Adipose tissue (tissue), 3 donors: ENCODE results near the gene SLC26A11. TPM values are rescaled to one million over a fixed set of nuclear protein-coding genes. Genes with fewer than 3 reads are reported as not detected.
"Not testable (repeated sequence)": the region's sequence is repeated elsewhere in the genome, so short reads cannot be mapped to it uniquely, and the experiment has no call there.

Experiments used
- H3K27ac ChIP-seq: one replicate; pipeline ENCODE4 v1.5.1; 2013; ENCODE audit warnings: low read depth, low read length
- WGBS, 3 donors: extraction: QIAGEN DNeasy Blood & Tissue Kit; methylation state at CpG; one replicate each; pipeline ENCODE4 v1.1.7; 2013; 5-methylcytosine and 5-hydroxymethylcytosine counted together
- polyA plus RNA-seq, 3 donors: library from polyadenylated mRNA; stranded (reverse); fragments of 200-250 nt; gene quantifications; one replicate each; pipeline ENCODE4 v1.2.3, GENCODE V29; 2013
- donor health status: healthy with polysubstance abuse.
- donor health status: Bipolar disorder and iron deficiency.
- donor health status: healthy.

SLC26A11 gene
- polyA plus RNA-seq, 3 donors = 5.6 to 7.2 (median 6.9) TPM

GRCh38 chr17:80227666-80228065 is 7.4 kb downstream of the SLC26A11 start:
- WGBS, 3 donors = 89 to 95% (median 93%) methylated on average over 11 of the region's 11 CpGs
- no peak overlapping the region for H3K27ac ChIP-seq

GRCh38 chr17:80228477-80228876 is 8.2 kb downstream of the SLC26A11 start:
- 89 to 94% (median 90%) methylated on average over 14 of the region's 14 CpGs for whole genome bisulfite sequencing, 3 donors
- no peak overlapping the region for H3K27ac ChIP-seq

GRCh38 chr17:80229011-80229410 is 8.8 kb downstream of the SLC26A11 start:
- WGBS, 3 donors = 86 to 90% (median 88%) methylated on average over 4 of the region's 4 CpGs

GRCh38 chr17:80232438-80232837 is 12.2 kb downstream of the SLC26A11 start:
- H3K27ac ChIP-seq = no peak overlapping the region
- WGBS, 3 donors = 97 to 98% (median 97%) methylated on average over 1 of the region's 1 CpG

More at GRCh38 chr17:80229011-80229410, 8.8 kb downstream of the SLC26A11 start:
- H3K27ac ChIP-seq = no peak overlapping the region

GRCh38 chr17:80233202-80233601 is 13.0 kb downstream of the SLC26A11 start:
- 95 to 99% (median 95%) methylated on average over 3 of the region's 3 CpGs for WGBS, 3 donors
- H3K27ac ChIP-seq = no peak overlapping the region

GRCh38 chr17:80236911-80237310 is 16.7 kb downstream of the SLC26A11 start:
- WGBS, 3 donors = 84 to 88% (median 85%) methylated on average over 16 to 17 of the region's 17 CpGs
- no peak overlapping the region for H3K27ac ChIP-seq

GRCh38 chr17:80237386-80237785 is 17.2 kb downstream of the SLC26A11 start:
- 92 to 96% (median 93%) methylated on average over 10 of the region's 10 CpGs for whole genome bisulfite sequencing, 3 donors
- no peak overlapping the region for H3K27ac ChIP-seq

GRCh38 chr17:80242505-80242904 is 22.3 kb downstream of the SLC26A11 start:
- H3K27ac ChIP-seq = no peak overlapping the region
- WGBS, 3 donors = 75 to 89% (median 84%) methylated on average over 14 of the region's 14 CpGs

- 93 to 95% (median 95%) methylated on average over 26 of the region's 26 CpGs for WGBS, 3 donors
- H3K27ac ChIP-seq = no peak overlapping the region
Measured at GRCh38 chr17:80243526-80244433, 23.6 kb downstream of the SLC26A11 start.

GRCh38 chr17:80244448-80244847 is 24.2 kb downstream of the SLC26A11 start:
- WGBS, 3 donors = 91 to 96% (median 94%) methylated on average over 6 of the region's 6 CpGs
- not testable (repeated sequence) for H3K27ac ChIP-seq

- H3K27ac ChIP-seq = no peak overlapping the region
- 89 to 92% (median 89%) methylated on average over 22 of the region's 22 CpGs for WGBS, 3 donors
Measured at GRCh38 chr17:80244871-80245509, 24.8 kb downstream of the SLC26A11 start.

GRCh38 chr17:80245566-80246265 is 25.5 kb downstream of the SLC26A11 start:
- whole genome bisulfite sequencing, 3 donors = 91 to 94% (median 93%) methylated on average over 25 to 27 of the region's 27 CpGs

GRCh38 chr17:80246266-80246681 is 26.0 kb downstream of the SLC26A11 start:
- WGBS, 3 donors = 96 to 99% (median 98%) methylated on average over 14 to 19 of the region's 19 CpGs
- H3K27ac ChIP-seq = no peak overlapping the region

More at GRCh38 chr17:80245566-80246265, 25.5 kb downstream of the SLC26A11 start:
- H3K27ac ChIP-seq = no peak overlapping the region

GRCh38 chr17:80246726-80247125 is 26.5 kb downstream of the SLC26A11 start:
- 89 to 95% (median 90%) methylated on average over 6 to 8 of the region's 8 CpGs for WGBS, 3 donors
- H3K27ac ChIP-seq = no peak overlapping the region

- no peak overlapping the region for H3K27ac ChIP-seq
- 94 to 95% (median 95%) methylated on average over 15 to 17 of the region's 17 CpGs for WGBS, 3 donors
Measured at GRCh38 chr17:80247561-80247960, 27.3 kb downstream of the SLC26A11 start.

- 93 to 96% (median 94%) methylated on average over 23 of the region's 23 CpGs for WGBS, 3 donors
Measured at GRCh38 chr17:80248001-80248893, 28.0 kb downstream of the SLC26A11 start.

GRCh38 chr17:80248894-80249710 is 28.9 kb downstream of the SLC26A11 start:
- H3K27ac ChIP-seq = no peak overlapping the region
- 89 to 92% (median 90%) methylated on average over 26 of the region's 26 CpGs for WGBS, 3 donors

More at GRCh38 chr17:80248001-80248893, 28.0 kb downstream of the SLC26A11 start:
- H3K27ac ChIP-seq = no peak overlapping the region
